Smooth muscle cell of the brain vasculature (primary cell): ENCODE results near the gene CCDC142.
"Not testable (repeated sequence)": the region's sequence is repeated elsewhere in the genome, so short reads cannot be mapped to it uniquely, and the experiment has no call there.

ENCODE experiments used
- DNase-seq: peaks from one replicate; pipeline ENCODE4 v3.0.0-alpha.2; 2012; ENCODE audit warnings: low read depth, low spot score

The CCDC142 gene

DNA sequence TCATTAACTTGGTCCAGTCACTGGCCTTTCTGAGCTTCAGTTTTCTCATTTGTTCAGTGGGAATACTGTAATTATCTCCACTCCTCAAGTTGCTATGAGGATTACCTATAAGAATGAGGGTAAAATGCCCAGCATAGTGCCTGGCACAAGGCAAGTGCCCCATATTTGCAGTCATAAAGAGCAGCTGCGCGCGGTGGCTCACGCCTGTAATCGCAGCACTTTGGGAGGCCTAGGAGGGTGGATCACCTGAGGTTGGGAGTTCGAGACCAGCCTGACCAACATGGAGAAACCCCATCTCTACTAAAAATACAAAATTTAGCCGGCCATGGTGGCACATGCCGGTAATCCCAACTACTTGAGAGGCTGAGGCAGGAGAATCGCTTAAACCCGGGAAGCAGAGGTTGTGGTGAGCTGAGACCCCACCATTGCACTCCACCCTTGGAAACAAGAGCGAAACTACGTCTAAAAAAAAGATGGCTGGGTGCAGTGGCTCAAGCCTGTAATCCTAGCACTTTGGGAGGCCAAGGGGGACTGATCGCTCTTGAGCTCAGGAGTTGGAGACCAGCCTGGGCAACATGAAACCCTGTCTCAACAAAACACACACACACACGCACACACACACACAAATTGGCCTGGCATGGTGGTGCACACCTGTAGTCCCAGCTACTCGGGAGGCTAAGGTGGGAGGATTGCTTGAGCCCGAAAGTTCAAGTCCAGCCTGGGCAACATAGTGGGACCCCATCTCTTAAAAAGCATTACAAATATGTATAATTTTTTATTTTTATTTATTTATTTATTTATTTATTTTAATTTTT, 40.1 kb downstream of the CCDC142 start:
- not testable (repeated sequence) for DNase-seq

DNA sequence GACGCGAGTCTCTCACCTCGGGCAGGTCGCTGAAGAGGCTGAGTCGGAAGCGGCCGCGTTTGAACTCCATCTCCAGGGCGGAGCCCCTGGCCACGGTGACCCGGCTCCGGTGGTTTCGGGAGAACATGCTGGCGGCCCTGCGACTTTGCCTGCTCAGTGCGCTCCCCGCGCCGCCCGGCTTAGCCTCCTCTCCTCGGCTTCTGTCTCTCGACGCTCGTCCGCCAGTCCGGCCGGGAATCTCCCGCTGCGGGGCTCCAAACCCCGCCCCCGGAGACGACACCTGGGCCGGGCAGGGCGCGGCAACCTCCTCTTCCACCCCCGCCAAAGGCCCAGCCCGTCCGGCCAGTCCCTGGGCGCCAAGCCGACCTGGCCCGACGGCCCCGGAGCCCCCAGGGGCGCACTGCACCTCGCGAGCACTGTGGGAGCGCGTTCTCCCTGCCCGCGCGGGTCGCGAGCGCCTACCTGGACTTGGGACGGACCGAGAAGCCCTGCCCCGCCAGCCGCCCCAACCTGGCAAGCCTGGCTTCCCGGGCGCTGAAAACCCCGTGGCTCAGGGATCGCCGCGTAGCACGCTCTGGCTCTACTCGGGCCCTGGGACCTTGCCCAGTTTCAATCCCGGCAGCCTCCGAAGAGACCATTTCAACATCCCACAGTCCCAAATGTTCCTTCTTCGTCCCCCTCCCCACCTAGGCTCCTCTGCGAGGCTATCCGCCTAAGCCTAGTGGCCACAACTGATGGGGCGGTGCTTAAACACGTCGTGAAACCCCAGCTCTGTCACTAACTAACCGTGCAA, 40.9 kb downstream of the CCDC142 start, which contains the start of gene RTKN:
RTKN (minus strand) TSS at position 248 of the 793 bp plus-strand sequence; CDS start at position 127, 121 bp downstream.
- DNase-seq, result no peak

GRCh38 chr2:74441170-74441689, 41.6 kb downstream of the CCDC142 start:
- no peak for DNase-seq

- DNase-seq, result no peak
Measured at GRCh38 chr2:74440378-74441169, 42.2 kb downstream of the CCDC142 start.

DNA sequence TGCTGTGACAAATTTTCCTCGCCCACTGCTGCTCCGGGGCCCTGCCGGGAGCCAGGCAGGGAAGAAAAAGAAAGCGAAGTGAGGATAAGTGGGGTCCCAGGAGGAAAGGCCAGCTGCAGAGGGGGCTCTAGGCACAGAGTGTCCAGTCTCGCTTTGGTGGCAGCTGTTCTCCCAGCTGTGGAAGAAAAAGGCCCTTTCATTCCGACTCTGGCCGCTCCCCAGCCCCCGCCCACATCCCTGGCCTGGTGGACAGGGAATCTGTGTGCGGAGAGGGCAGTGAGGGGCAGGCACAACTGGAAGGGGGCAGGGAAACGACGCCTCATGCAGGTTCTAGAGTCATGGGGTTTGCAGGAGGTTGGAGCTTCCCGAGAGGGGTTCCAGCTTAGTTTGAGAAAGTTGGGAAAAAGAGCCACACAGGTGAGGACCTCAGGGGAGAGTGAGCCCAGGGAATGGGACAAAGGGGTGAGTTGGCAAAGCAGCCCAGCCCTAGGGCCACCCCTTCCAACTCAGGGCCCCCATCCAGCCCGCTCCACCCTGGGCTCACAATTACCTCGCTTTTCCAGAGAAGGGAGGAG, 42.9 kb downstream of the CCDC142 start:
- no peak for DNase-seq

- no peak for DNase-seq
Measured at GRCh38 chr2:74439373-74439772, 43.4 kb downstream of the CCDC142 start.

DNA sequence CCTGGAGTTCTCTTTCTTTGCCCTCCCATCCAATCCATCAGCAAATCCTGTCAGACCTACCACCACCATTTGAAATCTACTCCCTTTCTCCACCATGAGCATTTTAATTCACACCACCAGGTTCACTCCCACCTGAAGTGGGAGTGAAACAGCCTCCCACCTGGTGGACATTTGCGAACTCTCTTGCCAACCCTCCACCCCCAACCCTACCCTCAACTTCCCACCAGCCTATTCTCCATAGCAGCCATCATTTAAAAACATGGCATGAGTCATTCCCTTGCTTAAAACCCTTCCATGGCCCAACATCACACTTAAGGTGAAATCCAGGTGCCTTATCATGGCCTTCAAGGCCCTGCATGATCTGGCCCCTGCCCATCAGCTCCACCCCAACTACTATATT, 44.5 kb downstream of the CCDC142 start:
- no peak for DNase-seq

- DNase-seq, result no peak
Measured at GRCh38 chr2:74436848-74437695, 45.7 kb downstream of the CCDC142 start.

- DNase-seq, result no peak
Measured at GRCh38 chr2:74436111-74436805, 46.5 kb downstream of the CCDC142 start.

DNA sequence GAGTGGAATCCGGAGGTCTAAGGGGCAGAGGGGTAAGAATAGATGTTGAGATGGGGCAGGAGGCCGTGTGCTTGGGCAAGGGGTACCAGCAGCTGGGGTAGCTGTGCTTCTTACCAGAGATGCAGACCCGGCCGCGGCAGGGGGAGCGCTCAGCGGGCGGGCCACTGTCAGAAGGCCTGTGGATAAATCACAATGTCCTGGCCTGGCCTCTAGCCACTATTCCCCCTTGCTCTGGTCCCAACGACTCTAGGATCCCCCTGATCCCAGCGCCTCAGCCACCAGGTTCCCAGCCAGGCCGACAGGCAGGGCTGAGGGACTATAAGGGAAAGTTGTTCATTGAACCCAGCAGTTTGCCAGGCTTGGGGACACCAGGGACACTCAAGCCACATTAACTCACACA, 52.3 kb downstream of the CCDC142 start:
- no peak for DNase-seq

GRCh38 chr2:74429487-74430451, 53.0 kb downstream of the CCDC142 start:
- DNase-seq, result no peak

DNA sequence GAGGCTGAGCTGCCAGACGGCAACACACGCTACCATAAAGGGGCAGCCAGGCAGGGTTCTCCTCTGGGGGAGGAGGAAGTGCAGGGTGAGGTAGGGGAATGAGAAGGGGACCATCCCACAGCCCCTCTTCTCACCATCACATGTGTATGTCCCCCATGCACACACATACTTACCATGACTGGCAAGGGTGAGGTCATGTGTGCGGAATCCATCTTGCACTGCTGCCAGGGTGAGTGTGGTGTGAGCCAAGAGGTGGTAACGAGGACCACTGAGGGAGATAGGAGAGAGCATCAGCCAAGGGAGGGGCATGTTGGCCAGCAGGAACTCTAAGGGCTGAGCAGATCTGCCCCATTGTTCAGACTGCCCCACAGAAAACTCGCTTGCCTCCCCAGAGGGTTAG, 54.1 kb downstream of the CCDC142 start:
- DNase-seq, result no peak

- DNase-seq, result no peak
Measured at GRCh38 chr2:74427551-74427950, 55.2 kb downstream of the CCDC142 start.

DNA sequence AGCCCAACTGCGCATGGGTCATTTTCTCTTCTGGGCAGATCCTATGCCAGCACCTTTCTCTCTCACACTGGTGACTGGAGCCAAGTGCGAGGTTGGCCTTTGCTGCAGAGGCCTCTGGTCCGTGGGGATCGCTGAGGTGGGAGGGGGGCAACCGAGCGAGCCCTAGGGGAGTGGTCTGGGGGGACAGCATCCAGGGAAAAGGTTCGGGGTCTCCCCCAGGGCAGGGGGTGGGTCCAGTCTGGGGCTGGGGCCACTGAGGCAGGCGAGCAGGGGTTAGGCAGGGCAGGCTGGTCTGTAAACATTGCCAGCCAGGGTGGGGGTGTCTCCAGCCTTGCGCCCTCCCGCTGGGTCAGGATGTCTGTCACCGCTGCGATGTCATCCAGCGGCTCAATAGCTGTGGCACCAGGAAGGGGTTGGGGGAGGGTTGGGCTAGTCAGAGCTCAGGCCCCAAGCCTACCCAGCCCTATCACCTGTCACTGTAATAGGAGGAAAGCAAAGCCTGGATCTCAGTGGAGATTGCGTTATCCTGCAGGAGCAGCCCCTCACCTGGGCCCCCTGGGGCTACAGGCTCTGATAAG, 56.5 kb downstream of the CCDC142 start:
- DNase-seq, result no peak

DNA sequence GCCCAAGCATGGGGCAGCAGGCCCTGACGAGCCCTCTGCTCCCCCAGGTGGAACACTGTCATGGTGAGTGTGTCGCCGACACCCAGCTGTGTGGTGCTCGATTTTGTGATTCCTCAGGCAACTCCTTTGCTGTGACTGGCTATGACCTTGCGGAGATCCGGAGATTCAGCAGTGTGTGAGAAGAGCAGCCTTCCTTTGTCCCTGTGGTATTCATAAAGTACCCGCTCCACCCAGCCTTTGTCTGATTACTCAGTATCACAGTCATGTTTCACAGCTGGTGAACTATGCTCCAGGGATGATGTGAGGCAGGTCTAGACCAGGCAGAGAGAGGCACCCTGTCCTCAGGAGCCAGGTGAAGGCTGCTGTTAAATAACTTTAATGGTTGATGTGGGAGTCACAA, 57.3 kb downstream of the CCDC142 start:
- no peak for DNase-seq

- DNase-seq, result no peak
Measured at GRCh38 chr2:74424995-74425406, 57.8 kb downstream of the CCDC142 start.

- no peak for DNase-seq
Measured at GRCh38 chr2:74424139-74424992, 58.4 kb downstream of the CCDC142 start.
